HepG2 (cell line): ENCODE results near the gene DOK7. TPM values are rescaled to one million over a fixed set of nuclear protein-coding genes. Genes with fewer than 3 reads are reported as not detected.

ENCODE experiments used
- ATF7-NPFF ChIP-seq: sonication (generic); formaldehyde crosslinking; IDR thresholded peaks from 2 replicates; pipeline ENCODE4 v1.8.1; 2023; ENCODE audit warnings: mild to moderate bottlenecking, low read depth, missing genetic modification reagents, moderate library complexity
- MXD3 ChIP-seq: IDR thresholded peaks from 2 replicates; pipeline ENCODE4 v1.6.1; 2016; ENCODE audit warnings: mild to moderate bottlenecking, missing biosample characterization, missing genetic modification reagents
- NAIF1 ChIP-seq: sonication (generic); formaldehyde crosslinking; IDR thresholded peaks from 2 replicates; pipeline ENCODE4 v1.5.0; 2020; ENCODE audit warnings: mild to moderate bottlenecking, missing genetic modification reagents, borderline replicate concordance
- PHF20 ChIP-seq: sonication (generic); formaldehyde crosslinking; IDR thresholded peaks from 2 replicates; pipeline ENCODE4 v1.5.0; 2020; ENCODE audit warnings: mild to moderate bottlenecking, missing genetic modification reagents
- POLR2G ChIP-seq: fragments of 200-400 bp; formaldehyde crosslinking; IDR thresholded peaks from 2 replicates; pipeline ENCODE4 v1.6.1; 2018; ENCODE audit warnings: mild to moderate bottlenecking, low read depth, low read length, moderate library complexity
- REL ChIP-seq: sonication (generic); formaldehyde crosslinking; conservative IDR thresholded peaks from 2 replicates; pipeline ENCODE4 v1.8.0; 2022; ENCODE audit warnings: mild to moderate bottlenecking, missing genetic modification reagents, moderate library complexity
- SMAD3 ChIP-seq: sonication (generic); formaldehyde crosslinking; IDR thresholded peaks from 2 replicates; pipeline ENCODE4 v1.4.0; 2020; ENCODE audit warnings: missing genetic modification reagents
- TFDP2 ChIP-seq: sonication (generic); formaldehyde crosslinking; IDR thresholded peaks from 2 replicates; pipeline ENCODE4 v1.4.0; 2020; ENCODE audit warnings: missing genetic modification reagents
- ZBED4 ChIP-seq: sonication (generic); formaldehyde crosslinking; IDR thresholded peaks from 2 replicates; pipeline ENCODE4 v1.4.0; 2020; ENCODE audit warnings: missing genetic modification reagents, borderline replicate concordance
- ZBTB2 ChIP-seq: sonication (generic); formaldehyde crosslinking; IDR thresholded peaks from 2 replicates; pipeline ENCODE4 v1.8.0; 2022; ENCODE audit warnings: low read depth, missing genetic modification reagents
- ZC3H13 ChIP-seq: sonication (generic); formaldehyde crosslinking; IDR thresholded peaks from 2 replicates; pipeline ENCODE4 v1.8.1; 2023; ENCODE audit warnings: mild to moderate bottlenecking, missing genetic modification reagents, moderate library complexity
- ZFP36 ChIP-seq: fragments of 150-350 bp; IDR thresholded peaks from 2 replicates; pipeline ENCODE4 v1.6.1; 2018; ENCODE audit warnings: borderline replicate concordance, low read length, low read depth; ENCODE audit not compliant: partially characterized antibody
- ZHX1 ChIP-seq: sonication (generic); formaldehyde crosslinking; IDR thresholded peaks from 2 replicates; pipeline ENCODE4 v1.8.1; 2022; ENCODE audit warnings: low read depth, mild to moderate bottlenecking, missing genetic modification reagents
- ZNF576 ChIP-seq: sonication (generic); formaldehyde crosslinking; IDR thresholded peaks from 2 replicates; pipeline ENCODE4 v1.4.0; 2020; ENCODE audit warnings: mild to moderate bottlenecking, missing genetic modification reagents
- ZNF644 ChIP-seq: IDR thresholded peaks from 2 replicates; pipeline ENCODE4 v1.6.1; 2016; ENCODE audit warnings: low read depth
- ZNF790 ChIP-seq: sonication (generic); formaldehyde crosslinking; IDR thresholded peaks from 2 replicates; pipeline ENCODE4 v1.8.0; 2022; ENCODE audit warnings: missing genetic modification reagents, mild to moderate bottlenecking, borderline replicate concordance
- ZNF850 ChIP-seq: sonication (generic); formaldehyde crosslinking; conservative IDR thresholded peaks from 2 replicates; pipeline ENCODE4 v1.9.0; 2021; ENCODE audit warnings: mild to moderate bottlenecking, missing genetic modification reagents
- polyA plus RNA-seq, 8 experiments: library from polyadenylated mRNA; depleted of rRNA in 3 of 8; stranded (reverse) in 7 of 8; unstranded in 1 of 8; fragments of >200 nt; fragmentation: Illumina TruSeq in 4 of 8; extraction: Trizol in 4 of 8; gene quantifications; 2 replicates each; pipeline versions ENCODE4 v1.2.1 to v1.2.3, GENCODE V29; 2011 to 2016; ENCODE audit warnings: low read depth in 4 of 8, missing spikeins in 1 of 8, mixed read lengths in 1 of 8; ENCODE audit not compliant: insufficient read depth in 1 of 8
- total RNA-seq, 5 experiments: library from RNA; depleted of rRNA; stranded (reverse); fragments of >200 nt; fragmentation: Illumina TruSeq; extraction: Trizol; gene quantifications; 2 replicates each; pipeline ENCODE4 v1.2.3, GENCODE V29; 2016; ENCODE audit warnings: low read depth in 1 of 5

DOK7 gene
- total and polyA plus RNA-seq, 2 of the 13 experiments (the other 11 are each of a cell fraction or from before 2014, with no cell fraction given), result 0.03 to 0.07 TPM

GRCh38 chr4:3531879-3532750 is 69.0 kb downstream of the DOK7 start, which contains the start of gene LRPAP1 (continued):
- TF ChIP-seq ZHX1 (CRISPR knock-in tag) (0 out of 2 replicates have a peak, but pooled peaks have one; percentile 52), ZNF644 (CRISPR knock-in tag) (no peak), ZNF850 (CRISPR knock-in tag) (no peak), ZNF576 (no peak), PHF20 (CRISPR knock-in tag) (peak; percentile 31; the same call in 1 of the 2 replicates), MXD3 (CRISPR knock-in tag) (peak; percentile 79; the same call in 1 of the 2 replicates), ZFP36 (no peak), ZC3H13 (0 out of 2 replicates have a peak, but pooled peaks have one; percentile 52), ZBED4 (CRISPR knock-in tag) (0 out of 2 replicates have a peak, but pooled peaks have one; percentile 26), POLR2G (peak; percentile 96), ZNF790 (CRISPR knock-in tag) (0 out of 2 replicates have a peak, but pooled peaks have one; percentile 34), ZBTB2 (0 out of 2 replicates have a peak, but pooled peaks have one; percentile 41), NAIF1 (no peak), ATF7-NPFF (peak; percentile 83; the same call in 1 of the 2 replicates), TFDP2 (CRISPR knock-in tag) (peak; percentile 57), REL (0 out of 2 replicates have a peak, but pooled peaks have one; percentile 58), SMAD3 (peak; percentile 65; the same call in 1 of the 2 replicates)
